Aorta (tissue), 5 donors: ENCODE results near the gene SPA17. TPM values are rescaled to one million over a fixed set of nuclear protein-coding genes. Genes with fewer than 3 reads are reported as not detected.

Experiments used
- ATAC-seq: fragments of 200-7000 bp; cut with Tn5 transposase; one replicate; pipeline ENCODE4 v1.9.1; 2022; ENCODE audit warnings: moderate library complexity; ENCODE audit not compliant: low FRiP score
- DNase-seq, 2 donors: peaks; one replicate each; pipeline ENCODE4 v3.0.0-alpha.2; 2020
- H3K27ac ChIP-seq, 2 donors: one replicate each; pipeline ENCODE4 v1.5.1; 2013; ENCODE audit warnings: low read length in 2 of 2, mild to moderate bottlenecking in 2 of 2, moderate library complexity in 2 of 2, control low read depth in 1 of 2, inconsistent platforms in 1 of 2, low read depth in 1 of 2
- H3K27me3 ChIP-seq, 2 donors: one replicate each; pipeline ENCODE4 v1.6.1; 2013; ENCODE audit warnings: control low read depth in 1 of 2, low read length in 1 of 2, mild to moderate bottlenecking in 1 of 2, moderate library complexity in 1 of 2; ENCODE audit not compliant: insufficient read depth in 2 of 2, control insufficient read depth in 1 of 2
- H3K36me3 ChIP-seq, 2 donors: one replicate each; pipeline ENCODE4 v1.6.1; 2013; ENCODE audit warnings: control low read depth in 1 of 2, low read length in 1 of 2, mild to moderate bottlenecking in 1 of 2; ENCODE audit not compliant: insufficient read depth in 2 of 2, control insufficient read depth in 1 of 2
- H3K4me1 ChIP-seq, 2 donors: one replicate each; pipeline ENCODE4 v1.6.1; 2013; ENCODE audit warnings: low read length in 2 of 2, control low read depth in 1 of 2, mild to moderate bottlenecking in 1 of 2, moderate library complexity in 1 of 2; ENCODE audit not compliant: insufficient read depth in 2 of 2, control insufficient read depth in 1 of 2
- H3K4me3 ChIP-seq, 2 donors: one replicate each; pipeline ENCODE4 v1.5.1; 2013; ENCODE audit warnings: low read length in 2 of 2, control low read depth in 1 of 2, mild to moderate bottlenecking in 1 of 2
- H3K9me3 ChIP-seq: one replicate; pipeline ENCODE4 v1.6.1; 2013; ENCODE audit warnings: mild to moderate bottlenecking, low read length; ENCODE audit not compliant: control insufficient read depth
- WGBS, 2 donors: extraction: QIAGEN DNeasy Blood & Tissue Kit; methylation state at CpG; one replicate each; pipeline ENCODE4 v1.1.7; 2013; 5-methylcytosine and 5-hydroxymethylcytosine counted together
- intact Hi-C, 2 donors: fragments of 100-400 bp; cut with DNase I; formaldehyde crosslinking; loops; one replicate each; pipeline versions ENCODE4 v1.14.2 to v1.15.0; 2022
- polyA plus RNA-seq, 2 donors: library from polyadenylated mRNA; stranded (reverse); fragments of 200-250 nt; gene quantifications; one replicate each; pipeline ENCODE4 v1.2.3, GENCODE V29; 2013
- total RNA-seq, 2 donors: library from RNA; stranded (reverse); fragmentation: NEBNext Ultra II Directional; extraction: Animal tissue kit (Norgen Biotek cat#: 25700); gene quantifications; one replicate each; pipeline ENCODE4 v1.2.1, GENCODE V29; 2021
- donor health status: healthy with polysubstance abuse.
- donor health status: Bipolar disorder and iron deficiency.
- donor health status: DM: no; HTN: no; CAD: no.
- donor health status: DM: no; HTN: no; CAD: no.
- donor health status: DM: yes; HTN: yes; CAD: no.

The SPA17 gene
- total and polyA plus RNA-seq, 4 donors = 2.7 to 7.1 (median 4.4) TPM

GRCh38 chr11:124722176-124722575 lies 48.5 kb downstream of the SPA17 start:
- H3K4me1 ChIP-seq = no peaks in the 10 kb centered on the region
- WGBS, 2 donors = 49 to 51% methylated on average over 6 of the region's 6 CpGs
- no peak overlapping the region for H3K4me3 ChIP-seq
- H3K27ac ChIP-seq = no peak overlapping the region
- no peak for ATAC-seq
- no peaks in the 10 kb centered on the region for H3K36me3 ChIP-seq
- intact Hi-C loops = no loop called here
- DNase-seq = no peak
- H3K27me3 ChIP-seq = no peaks in the 10 kb centered on the region
- no peaks in the 10 kb centered on the region for H3K9me3 ChIP-seq

DNA sequence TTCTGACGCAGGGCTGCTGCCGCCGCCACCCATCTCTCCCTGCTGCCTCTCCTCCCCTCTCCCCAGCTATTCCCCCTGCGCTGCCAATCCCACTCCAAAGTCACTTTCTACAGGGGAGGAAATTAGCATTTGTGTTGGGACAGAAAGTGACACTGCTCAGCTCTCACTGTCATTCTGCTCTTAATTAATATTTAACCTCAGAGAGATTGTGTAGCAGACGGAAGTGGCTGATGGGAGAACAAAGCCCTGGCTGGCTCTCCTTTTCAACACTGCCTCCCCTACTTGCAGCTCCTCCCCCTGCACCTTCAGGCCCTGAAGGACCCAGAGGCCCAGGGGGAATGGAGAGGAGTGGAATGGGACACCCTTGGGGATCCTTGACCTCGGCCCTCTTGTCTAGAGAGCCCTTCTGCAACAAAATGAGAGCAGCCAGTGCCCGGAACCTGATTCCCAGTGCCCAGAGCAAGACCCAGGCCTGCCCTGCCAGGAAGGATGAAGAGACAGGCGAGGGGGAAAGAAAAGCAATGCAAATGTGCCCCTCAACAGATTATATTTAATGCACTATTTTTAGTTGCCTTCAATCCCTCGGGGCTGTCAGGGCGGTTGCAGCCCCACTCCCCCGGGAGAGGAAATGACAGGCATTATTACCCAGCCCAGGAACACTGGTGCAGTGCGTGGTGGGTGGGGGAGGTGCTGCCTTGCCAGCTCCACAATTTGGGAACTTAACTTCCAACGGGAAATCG lies 51.4 kb downstream of the SPA17 start:
- Histone ChIP-seq H3K27me3 (no peaks in the 10 kb centered on the region), H3K4me3 (no peak overlapping the region), H3K36me3 (no peaks in the 10 kb centered on the region), H3K27ac (peak overlapping the region in 1 of 2 donors; percentile 61), H3K4me1 (no peaks in the 10 kb centered on the region), H3K9me3 (no peaks in the 10 kb centered on the region)
- ATAC-seq (peak; percentile 70), DNase-seq (peak in 1 of 2 donors; percentile 84)
- 31 to 32% methylated on average over 14 of the region's 14 CpGs for WGBS, 2 donors
- intact Hi-C loops = no loop called here

GRCh38 chr11:124725719-124726105 lies 52.0 kb downstream of the SPA17 start:
- WGBS, 2 donors = 0 to 2% methylated on average over 6 of the region's 6 CpGs
- Histone ChIP-seq H3K4me1 (no peaks in the 10 kb centered on the region), H3K36me3 (no peaks in the 10 kb centered on the region), H3K9me3 (no peaks in the 10 kb centered on the region), H3K27ac (peak overlapping the region in 1 of 2 donors; percentile 61), H3K27me3 (no peaks in the 10 kb centered on the region), H3K4me3 (no peak overlapping the region)
- DNase-seq (no peak), ATAC-seq (no peak)
- intact Hi-C loops = no loop called here

DNA sequence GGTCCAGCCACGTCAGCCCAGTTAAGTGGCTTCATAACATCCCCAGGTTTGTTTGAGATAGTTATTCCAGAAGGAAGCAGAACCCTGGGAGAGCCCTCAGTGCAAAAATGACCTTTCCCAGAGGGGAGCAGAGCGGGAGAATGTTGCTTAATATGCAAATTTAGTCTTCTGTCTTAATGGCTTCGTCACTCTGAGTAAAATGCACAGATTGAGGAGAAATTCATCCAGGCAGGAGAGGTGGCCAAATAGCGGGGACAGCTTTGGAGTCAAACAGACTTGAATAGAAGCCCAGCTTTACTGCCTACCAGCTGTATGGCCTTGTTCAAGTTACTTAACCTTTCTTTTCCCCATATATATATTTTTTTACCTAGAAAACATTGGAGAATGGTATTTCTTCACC lies 53.8 kb downstream of the SPA17 start:
- no peak for ATAC-seq
- DNase-seq = no peak
- no peaks in the 10 kb centered on the region for H3K36me3 ChIP-seq
- intact Hi-C loops = no loop called here
- no peak overlapping the region for H3K4me3 ChIP-seq
- no peaks in the 10 kb centered on the region for H3K4me1 ChIP-seq
- WGBS, 2 donors = 89 to 93% methylated on average over 4 of the region's 4 CpGs
- H3K9me3 ChIP-seq = no peaks in the 10 kb centered on the region
- H3K27ac ChIP-seq = no peak overlapping the region
- H3K27me3 ChIP-seq = no peaks in the 10 kb centered on the region

GRCh38 chr11:124728134-124728533 lies 54.4 kb downstream of the SPA17 start:
- DNase-seq (no peak), ATAC-seq (no peak)
- 95 to 99% methylated on average over 2 of the region's 2 CpGs for WGBS, 2 donors
- no peak overlapping the region for H3K27ac ChIP-seq
- H3K36me3 ChIP-seq = no peaks in the 10 kb centered on the region
- intact Hi-C loops = no loop called here
- no peaks in the 10 kb centered on the region for H3K27me3 ChIP-seq
- no peak overlapping the region for H3K4me3 ChIP-seq
- no peaks in the 10 kb centered on the region for H3K4me1 ChIP-seq
- no peaks in the 10 kb centered on the region for H3K9me3 ChIP-seq

DNA sequence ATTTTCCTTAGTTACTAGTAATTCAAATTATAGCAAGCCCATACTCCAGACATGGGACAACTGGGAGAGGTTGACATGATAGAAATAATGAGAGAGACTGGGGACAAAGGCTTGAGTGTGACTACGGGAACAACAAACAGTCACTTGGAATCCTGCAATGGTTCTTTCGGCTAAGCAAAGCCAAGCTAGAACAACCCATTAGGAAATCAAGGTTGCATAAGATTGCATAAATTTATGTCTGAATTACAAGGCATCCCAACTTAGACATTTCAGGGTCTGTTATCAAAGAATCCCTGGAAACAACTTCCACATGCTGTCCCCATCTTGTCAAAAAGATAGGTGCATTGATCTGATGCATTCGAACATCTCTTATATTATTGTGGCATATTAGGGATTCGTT lies 55.9 kb downstream of the SPA17 start:
- Histone ChIP-seq H3K27me3 (no peaks in the 10 kb centered on the region), H3K4me1 (no peaks in the 10 kb centered on the region), H3K36me3 (no peaks in the 10 kb centered on the region), H3K27ac (no peak overlapping the region), H3K9me3 (no peaks in the 10 kb centered on the region), H3K4me3 (no peak overlapping the region)
- 96% methylated on average over 4 of the region's 4 CpGs for WGBS, 2 donors
- intact Hi-C loops = no loop called here
- DNase-seq (no peak), ATAC-seq (no peak)

DNA sequence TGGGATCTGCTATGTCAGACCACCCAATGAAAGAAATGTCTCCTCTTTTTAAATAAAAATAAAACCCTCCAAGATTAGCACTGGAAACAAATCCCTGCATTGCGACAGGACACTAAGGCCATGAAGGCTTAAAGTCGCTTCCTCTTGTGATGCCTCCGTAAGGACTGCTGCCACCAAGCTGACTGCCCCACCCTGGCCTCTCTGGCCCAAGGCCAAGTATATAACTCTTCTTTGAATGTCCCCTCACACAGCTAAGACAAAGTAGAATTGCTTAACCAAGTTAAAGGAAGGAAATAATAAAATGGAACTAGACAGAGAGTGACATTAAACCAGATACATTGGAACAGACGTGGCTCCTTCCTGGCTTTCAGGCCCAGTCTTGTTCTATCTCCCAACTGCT lies 58.5 kb downstream of the SPA17 start:
- H3K4me1 ChIP-seq = no peaks in the 10 kb centered on the region
- no peaks in the 10 kb centered on the region for H3K9me3 ChIP-seq
- intact Hi-C loops = no loop called here
- no peaks in the 10 kb centered on the region for H3K27me3 ChIP-seq
- H3K36me3 ChIP-seq = no peaks in the 10 kb centered on the region
- no peak overlapping the region for H3K27ac ChIP-seq
- no peak overlapping the region for H3K4me3 ChIP-seq
- WGBS, 2 donors = 96 to 99% methylated on average over 4 of the region's 4 CpGs
- ATAC-seq (no peak), DNase-seq (no peak)

DNA sequence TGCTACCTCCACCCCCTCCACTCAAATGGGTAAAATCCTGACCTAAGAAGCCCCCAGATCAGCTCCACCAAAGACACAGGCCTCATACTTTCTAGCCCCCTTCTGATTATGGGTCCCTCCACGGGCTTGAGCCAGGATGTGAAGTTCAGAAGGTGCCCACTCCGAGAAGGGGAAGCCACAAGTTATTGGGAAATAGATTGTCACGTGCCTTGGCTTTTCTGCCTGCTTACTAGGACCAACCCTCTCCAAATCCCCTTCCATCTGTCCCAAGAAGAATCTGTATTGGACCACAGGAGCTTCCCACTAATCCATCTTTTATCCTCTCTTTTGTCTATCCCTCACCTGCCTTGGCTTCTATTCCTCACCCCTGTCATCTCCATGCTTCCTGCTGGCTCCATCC lies 63.0 kb downstream of the SPA17 start:
- ATAC-seq = no peak
- intact Hi-C loops = no loop called here
- H3K4me3 ChIP-seq = no peak overlapping the region
- H3K36me3 ChIP-seq = no peaks in the 10 kb centered on the region
- no peaks in the 10 kb centered on the region for H3K4me1 ChIP-seq
- no peaks in the 10 kb centered on the region for H3K9me3 ChIP-seq
- no peak for DNase-seq
- H3K27me3 ChIP-seq = no peaks in the 10 kb centered on the region
- WGBS, 2 donors = 2 to 5% methylated on average over 3 of the region's 3 CpGs
- H3K27ac ChIP-seq = no peak overlapping the region

- Histone ChIP-seq H3K9me3 (no peaks in the 10 kb centered on the region), H3K36me3 (no peaks in the 10 kb centered on the region), H3K27ac (no peak overlapping the region), H3K4me3 (no peak overlapping the region), H3K4me1 (no peaks in the 10 kb centered on the region), H3K27me3 (no peaks in the 10 kb centered on the region)
- DNase-seq (no peak), ATAC-seq (no peak)
- intact Hi-C loops = no loop called here
- 76 to 83% methylated on average over 7 of the region's 7 CpGs for WGBS, 2 donors
These were observed 64.1 kb downstream of the SPA17 start for GRCh38 chr11:124737638-124738305.
